ENCODE measurements around the gene ADGRL3.
"Not testable (repeated sequence)": the region's sequence is repeated elsewhere in the genome, so short reads cannot be mapped to it uniquely, and the experiment has no call there.

Gene ADGRL3

DNA sequence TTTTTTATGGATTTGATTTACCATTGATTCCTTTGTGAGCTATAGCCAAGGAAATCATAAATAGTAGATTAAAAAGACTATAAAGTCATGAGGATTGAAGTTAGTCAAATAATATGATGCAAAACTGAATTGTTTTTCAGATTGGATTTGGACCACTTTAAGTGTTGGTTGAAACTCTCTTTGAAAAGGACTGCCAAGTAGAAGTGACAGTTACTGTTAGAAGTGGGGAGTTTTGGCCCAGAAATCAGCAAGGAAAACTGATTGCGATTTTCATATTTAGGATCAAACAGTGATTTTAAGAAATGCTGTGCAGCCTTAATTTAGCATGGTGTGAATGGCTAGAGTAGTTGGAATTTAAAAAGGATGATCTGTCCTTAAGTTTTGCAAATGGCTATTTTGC, 4.9 kb downstream of the ADGRL3 start:
- DNase-seq (ENCODE audit: low read depth) = no peak

DNA sequence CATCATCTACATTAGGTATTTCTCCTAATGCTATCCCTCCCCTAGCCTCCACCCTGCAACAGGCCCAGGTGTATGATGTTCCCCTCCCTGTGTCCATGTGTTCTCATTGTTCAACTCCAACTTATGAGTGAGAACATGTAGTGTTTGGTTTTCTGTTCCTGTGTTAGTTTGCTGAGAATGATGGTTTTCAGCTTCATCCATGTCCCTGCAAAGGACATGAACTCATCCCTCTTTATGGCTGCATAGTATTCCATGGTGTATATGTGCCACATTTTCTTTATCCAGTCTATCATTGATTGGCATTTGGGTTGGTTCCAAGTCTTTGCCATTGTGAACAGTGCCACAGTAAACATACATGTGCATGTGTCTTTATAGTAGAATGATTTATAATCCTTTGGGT, 7.0 kb downstream of the ADGRL3 start:
- not testable (repeated sequence) for DNase-seq (ENCODE audit: low read depth)

DNA sequence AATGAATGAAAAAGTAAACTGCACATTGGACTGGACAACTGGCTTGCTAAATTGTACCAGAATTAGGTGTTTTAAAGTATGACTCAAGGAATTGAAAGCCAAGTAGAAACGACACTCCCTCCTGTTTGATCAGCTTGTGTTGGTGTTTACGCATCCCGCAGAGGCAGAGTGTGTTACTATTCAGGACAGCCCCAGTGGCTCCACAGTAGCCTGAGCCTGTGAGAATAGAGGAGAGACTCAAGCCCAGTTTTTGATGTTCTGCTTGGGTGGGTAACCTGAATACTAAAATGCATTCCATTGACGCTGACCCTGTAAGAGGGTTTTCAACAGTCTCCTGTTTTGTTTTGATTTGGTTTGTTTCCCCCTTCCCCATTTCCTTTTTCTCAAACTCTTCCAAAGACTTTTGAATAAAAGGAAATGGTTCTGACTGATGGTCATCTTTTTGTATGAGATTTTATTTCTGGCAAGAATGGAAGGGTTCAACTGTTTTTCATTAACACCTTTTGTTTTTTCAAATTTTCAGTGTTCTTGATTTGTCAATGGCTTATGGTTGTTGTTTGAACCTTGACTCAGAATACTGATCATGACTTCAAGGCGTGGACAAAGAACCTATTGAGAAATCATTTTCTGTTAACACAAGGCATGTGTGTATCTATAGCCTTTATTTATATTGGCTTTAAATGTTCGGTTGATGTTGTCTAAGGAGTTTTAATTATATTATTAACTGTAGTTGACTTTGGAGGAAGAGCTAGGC, 10.2 kb downstream of the ADGRL3 start:
- no peak for DNase-seq (ENCODE audit: low read depth)

DNA sequence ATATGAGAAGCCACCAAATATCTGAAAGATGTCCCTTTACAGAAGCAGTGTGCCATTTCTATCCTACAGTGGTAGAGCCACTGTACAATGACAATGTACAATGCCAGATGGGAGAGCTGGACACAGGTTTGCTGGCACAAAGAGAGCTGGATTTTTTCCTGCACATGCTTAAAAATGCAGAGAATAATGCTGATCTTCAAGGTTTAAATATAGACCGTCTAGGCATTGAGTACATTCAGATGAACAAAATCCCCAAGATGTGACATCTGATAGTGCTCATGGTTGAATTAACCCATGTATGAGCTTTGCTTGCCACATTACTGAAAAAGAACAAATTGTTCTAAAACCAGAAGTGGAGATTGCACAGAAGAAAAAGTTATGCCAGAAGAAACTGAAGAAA, 11.7 kb downstream of the ADGRL3 start:
- DNase-seq (ENCODE audit: low read depth) = no peak

DNA sequence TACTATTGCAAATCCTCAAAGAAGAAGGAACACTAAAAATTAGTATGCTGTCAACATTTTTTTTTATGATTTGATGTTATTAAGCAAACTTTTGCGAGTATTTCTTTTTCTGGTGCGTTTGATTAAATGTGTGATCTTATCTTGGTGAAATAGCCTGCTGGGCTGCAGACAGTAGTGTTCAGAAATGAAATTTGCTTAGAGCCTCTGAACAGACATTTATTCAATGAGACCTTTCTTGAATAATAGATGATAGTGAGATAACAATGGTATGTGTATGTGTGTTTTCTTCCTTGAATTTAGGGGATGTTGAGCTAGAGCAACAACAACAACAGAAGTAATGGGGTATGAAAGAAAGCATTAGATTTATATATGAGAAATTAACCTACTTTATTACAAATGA, 12.7 kb downstream of the ADGRL3 start:
- no peak for DNase-seq (ENCODE audit: low read depth)

DNA sequence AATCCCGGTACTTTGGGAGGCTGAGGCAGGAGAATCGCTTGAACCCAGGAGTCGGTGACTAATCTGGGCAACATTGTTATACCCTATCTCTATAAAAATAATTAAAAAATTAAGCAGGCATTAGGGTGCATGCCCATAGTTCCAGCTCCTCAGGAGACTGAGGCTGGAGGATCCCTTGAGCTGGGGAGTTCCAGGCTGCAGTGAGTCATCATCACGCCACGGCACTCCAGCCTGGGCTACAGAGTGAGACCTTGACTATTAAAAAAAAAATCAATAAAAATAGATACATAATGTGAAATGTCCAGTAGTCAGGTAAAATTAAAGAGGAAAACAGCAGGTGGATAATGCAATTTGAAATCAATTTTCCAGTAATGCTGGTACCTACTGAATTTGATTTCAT, 14.6 kb downstream of the ADGRL3 start:
- DNase-seq (ENCODE audit: low read depth) = no peak

DNA sequence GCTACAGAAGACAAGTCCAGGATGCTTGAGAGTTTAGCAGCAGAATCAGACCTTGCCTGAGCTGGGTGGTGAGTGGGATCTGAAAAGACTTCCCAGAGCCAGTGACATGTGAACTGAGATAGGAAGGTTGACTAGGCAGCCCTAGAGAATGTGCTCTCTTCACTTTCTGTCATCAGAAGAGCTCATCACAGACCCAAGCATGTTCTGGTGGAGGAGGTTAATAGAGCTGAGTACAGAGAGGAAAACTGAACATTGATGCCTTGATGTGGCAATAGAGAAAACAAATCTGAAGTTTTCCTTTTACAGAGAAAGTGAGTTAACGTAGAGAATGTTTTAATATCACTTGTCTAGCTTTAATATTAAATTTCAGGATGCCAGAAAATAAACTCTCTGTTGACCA, 17.1 kb downstream of the ADGRL3 start:
- no peak for DNase-seq (ENCODE audit: low read depth)

DNA sequence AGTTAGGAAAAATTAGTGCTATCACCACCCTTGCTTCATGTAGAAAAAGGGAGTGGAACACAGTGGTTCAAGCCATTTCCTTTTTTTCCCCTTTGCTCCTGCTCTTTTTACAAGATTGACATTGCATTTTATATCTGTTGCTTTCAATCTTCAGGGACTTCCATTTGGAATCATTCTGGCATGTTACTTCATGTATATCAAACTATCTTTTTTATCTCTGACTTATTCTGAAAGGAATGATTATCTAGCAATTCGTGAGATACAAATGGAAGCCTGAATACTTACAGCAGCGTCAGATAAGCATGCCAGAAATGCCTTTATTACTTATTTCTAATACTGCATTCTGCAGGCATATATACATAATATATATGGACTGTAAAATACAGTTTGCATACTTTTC, 20.4 kb downstream of the ADGRL3 start:
- DNase-seq (ENCODE audit: low read depth) = no peak

DNA sequence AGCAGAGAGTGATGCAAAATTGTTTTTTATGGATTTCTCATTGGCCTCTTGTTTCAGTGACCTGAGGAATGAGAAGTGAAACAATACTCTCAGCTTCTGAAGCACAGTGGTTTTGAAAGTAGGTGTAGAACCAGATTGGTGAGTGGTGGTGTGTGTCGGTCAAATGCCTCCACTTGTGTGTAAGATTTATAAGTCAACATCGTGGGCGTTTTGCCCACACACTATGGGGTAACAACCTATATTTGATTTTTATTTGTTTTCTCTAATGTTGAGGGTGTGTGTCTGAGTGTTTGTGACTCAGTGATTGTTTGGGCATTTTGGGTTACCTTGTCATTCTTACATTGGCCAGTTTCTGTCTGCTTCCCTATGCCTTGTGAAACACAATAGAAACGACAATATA, 23.3 kb downstream of the ADGRL3 start:
- DNase-seq (ENCODE audit: low read depth) = no peak

DNA sequence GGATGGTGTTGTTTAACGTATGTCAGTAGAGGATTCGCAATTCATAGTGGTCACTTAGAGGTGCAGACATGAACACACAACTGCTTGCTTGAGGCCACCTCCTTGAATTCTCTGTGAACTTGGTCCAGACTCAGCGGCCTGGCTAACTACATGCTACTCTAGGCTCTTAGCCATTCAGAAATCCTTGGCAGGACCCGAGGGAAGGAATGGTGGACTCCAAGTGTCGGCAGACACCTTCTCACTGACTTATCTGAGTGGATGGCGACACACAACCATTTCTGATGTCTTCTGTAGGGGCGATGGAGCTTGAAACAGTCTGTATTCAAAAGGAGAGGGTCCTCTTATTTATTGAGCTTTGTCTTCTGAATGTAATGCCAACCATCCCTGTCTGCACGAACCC, 24.4 kb downstream of the ADGRL3 start:
- no peak for DNase-seq (ENCODE audit: low read depth)

DNA sequence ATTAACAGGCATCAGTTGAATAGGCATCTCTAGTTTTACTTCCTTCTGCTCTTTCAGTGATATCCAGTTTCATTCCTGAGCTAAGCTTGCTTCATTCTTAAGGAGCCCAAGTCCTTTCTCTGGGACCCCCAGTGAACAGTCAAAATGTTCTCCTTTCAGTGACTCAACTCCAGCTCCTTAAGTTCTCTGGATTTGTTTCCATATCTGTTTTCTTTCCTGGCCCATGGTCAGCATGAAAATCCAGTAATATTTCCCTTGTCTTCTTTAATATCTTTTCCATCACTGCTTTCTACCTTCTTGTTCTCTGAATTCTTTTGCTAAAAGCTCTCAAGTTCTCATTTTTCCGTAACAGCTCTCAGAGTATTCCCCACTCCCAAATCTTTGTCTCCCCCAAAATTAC, 25.5 kb downstream of the ADGRL3 start:
- no peak for DNase-seq (ENCODE audit: low read depth)

DNA sequence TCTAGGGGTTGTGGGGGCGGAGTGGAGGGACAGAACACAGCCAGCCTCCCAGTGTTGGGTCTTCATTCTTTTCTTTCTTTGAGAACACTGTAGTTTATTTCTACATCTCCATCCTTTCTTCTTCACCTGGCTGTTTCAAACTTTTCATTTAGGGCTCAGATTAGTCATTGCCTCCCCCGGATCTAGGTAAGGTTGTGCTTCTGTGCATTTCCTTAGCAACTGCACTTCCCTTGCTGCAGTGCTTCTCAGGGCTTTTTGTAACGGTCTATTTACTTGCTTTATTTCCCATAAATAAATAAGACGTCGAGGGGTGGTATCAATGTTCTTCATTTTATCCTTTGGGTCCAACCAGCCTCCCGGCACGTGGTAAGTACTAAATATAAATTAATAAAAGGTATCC, 31.3 kb downstream of the ADGRL3 start:
- DNase-seq (ENCODE audit: low read depth) = no peak

DNA sequence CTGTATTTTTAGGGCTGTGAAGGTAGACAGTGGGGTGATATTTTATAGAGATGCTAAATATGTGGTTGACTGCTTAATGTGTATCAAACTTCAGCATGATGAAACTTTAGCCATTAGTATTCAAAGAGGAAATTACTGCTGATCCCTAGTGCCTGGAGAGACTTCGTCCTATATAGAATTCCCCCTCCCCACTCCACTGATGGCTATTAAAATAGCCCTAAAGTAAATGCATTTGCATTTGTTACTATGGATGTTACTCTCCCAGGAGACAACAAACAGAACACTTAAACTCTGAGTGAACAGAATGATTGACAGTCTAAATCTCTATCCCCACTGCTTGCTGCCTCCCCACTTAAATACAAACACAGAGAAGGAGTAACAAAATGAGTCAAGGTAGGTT, 39.1 kb downstream of the ADGRL3 start:
- DNase-seq (ENCODE audit: low read depth) = no peak

DNA sequence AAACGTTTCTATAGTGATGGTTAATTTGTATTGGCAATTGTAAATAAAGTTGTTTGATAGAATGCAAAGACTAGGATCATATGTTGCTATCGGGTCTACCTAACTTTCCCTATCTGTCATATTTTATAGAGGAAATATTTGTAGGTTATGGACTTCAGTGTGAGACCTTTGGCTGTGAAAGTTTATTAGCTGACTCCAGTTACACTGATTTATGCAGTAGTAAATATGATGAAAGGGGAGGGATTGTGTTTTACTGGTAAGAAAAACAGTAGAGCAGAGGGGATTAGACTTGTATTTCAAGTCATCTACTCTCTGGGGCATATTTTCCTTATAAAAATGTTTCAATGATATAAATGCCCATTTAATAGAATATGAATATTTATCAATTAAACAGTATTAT, 43.8 kb downstream of the ADGRL3 start:
- DNase-seq (ENCODE audit: low read depth) = no peak

DNA sequence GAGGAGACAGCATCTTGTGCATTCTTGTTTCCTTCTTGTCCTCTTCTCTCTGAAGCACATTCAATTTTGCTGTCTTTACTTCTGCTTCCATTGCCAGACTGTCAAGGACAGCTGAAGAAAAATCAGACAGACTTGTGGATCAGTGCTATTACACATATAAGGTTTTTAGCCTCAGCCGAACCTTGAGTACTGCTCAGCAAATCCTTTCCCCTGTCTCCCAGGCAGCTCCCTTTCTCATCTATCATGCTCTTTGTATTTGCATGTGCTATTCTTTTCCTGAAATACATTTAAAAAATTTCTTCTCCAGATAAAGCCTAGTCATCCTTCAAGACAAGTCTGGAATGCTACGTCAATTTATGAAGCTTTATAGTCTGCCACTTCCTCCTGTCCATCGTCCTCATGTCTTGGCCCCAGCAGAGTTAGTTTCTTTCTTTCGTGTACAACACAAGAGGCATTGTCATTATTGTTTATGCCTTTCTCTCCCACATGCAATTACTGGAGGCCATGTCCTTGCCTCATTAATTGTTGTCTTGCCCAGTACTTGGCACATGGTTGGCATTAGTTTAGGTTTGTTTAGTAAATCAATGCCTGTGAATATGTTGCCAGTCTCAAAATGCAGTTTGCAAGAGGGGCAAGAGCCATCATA, 45.1 kb downstream of the ADGRL3 start:
- no peak for DNase-seq (ENCODE audit: low read depth)

DNA sequence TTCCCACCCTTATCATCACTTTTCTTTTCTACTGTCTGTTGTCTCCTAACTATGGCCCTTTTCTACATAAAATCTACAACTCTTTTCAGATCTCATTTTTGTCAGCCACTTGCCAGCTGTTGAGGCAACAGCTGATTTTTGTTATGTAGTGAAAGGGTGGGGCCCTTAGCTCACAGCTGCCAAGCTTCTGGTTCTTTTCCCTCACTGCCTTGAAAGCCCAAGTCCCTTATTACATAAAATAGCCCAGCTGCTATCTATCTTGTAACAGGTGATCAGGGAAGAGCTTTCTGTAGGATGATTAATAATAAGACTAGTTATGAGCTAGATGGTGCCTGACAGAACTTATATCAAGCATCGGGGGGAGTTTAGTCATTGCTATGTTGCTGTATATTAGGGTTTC, 45.9 kb downstream of the ADGRL3 start:
- DNase-seq (ENCODE audit: low read depth) = no peak

DNA sequence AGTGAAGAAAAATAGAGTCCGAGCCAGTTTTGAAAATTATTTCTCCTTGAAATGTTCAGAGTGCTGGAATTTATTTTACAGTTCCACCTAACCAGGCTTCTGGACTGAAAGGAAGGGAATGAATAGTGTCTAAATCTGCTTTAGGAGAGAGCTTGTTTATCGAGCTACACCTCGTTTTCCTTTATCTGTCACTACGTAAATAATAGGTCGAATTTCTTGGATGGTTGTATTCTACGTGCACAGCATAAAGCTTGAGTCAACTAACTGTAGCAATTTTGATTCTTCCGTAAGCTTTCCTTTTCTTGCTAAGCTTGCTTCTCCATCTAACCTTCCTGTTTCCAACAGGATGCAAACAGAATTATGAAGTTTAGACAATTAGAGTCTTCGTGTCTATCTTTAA, 48.6 kb downstream of the ADGRL3 start:
- no peak for DNase-seq (ENCODE audit: low read depth)

DNA sequence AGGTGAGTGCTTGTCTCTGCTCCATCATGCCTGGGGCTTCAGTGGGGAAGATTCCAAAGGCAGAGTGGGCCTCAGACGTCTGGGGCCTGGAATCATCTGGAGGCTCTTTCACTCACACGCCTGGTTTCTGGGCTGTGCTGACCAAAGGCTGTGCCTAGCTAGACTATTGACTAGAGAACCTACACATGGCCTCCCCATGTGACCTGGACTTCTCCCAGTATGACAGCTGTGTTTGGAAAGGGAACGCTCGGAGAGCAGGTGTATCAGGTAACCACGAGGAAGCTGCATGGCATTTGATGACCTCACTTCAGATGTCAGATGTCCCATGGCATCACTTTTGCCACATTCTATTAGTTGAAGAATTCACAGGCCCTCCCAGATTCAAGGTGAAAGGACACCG, 51.0 kb downstream of the ADGRL3 start:
- DNase-seq (ENCODE audit: low read depth) = no peak

DNA sequence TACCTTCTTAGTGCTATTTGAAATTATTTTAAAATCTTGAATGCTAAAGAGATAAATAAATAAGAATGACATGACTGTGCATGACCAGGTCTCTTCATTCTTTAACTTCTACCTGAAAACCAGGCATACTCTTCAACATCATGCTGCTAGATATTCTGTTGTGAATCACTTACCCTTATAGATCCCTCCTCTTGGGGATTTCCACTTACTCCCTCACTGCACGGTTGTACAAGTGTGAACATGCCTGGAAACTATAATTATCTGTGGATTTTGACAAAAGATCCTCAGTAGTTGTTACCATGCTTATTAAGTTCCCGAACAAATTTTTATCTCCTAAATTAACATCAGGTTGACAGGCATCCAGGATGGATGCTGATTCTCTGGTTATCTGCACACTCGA, 54.3 kb downstream of the ADGRL3 start:
- no peak for DNase-seq (ENCODE audit: low read depth)

DNA sequence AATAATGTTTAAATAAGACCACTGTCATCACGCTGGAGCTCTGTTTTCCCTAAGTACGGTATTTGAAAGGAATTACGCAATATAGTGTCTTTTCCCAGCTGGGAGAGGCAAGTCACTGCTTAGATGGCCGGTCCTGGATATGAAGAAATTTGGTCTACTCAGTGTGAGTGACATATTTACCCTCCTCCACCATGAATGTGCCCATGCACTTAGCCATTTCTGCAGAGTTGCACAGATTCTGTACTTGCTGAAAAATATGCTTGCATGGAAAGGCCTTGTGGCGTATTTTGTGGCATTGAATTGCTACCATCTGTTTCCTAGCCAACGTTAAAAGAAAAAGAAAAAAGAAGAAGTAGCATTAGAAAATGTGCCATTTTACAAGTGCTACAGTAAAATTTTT, 73.1 kb downstream of the ADGRL3 start:
- DNase-seq (ENCODE audit: low read depth) = no peak

DNA sequence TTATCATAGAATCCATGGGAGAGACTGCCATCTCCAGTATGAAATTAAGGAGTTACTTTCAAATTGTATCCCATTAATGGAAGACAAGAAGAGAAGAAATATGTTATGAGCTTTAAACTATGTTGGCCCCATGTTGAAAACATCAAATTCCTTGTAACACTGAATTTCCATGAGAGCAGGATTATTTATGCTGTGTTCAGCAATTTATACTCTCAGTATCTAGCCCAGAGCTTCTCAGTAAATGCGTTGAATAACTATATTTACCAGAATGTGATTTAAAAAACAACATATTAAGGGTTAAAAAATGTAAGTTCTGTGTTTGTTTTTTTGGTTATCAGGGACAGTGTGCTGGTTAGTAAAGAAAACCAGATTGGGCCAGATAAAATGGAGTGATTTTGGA, 74.2 kb downstream of the ADGRL3 start:
- no peak for DNase-seq (ENCODE audit: low read depth)

DNA sequence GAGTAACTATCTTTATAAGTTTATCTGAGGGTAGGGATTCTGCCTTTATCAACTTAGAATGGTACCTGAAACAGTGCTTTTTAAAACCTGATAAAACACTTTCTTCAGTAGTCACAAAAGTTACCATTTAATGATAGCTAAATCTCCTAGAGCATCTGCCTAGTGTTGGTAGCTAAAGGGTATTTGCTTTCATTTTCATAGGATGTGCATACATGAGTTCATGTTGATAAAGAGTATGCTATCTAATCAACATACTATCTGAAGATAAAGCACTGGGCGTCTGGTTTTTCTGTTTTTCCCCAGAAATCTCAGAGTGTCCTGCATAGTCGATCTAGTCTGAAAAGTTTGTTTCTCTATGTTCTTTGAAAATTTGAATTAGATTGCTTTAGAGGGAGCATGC, 75.1 kb downstream of the ADGRL3 start:
- DNase-seq (ENCODE audit: low read depth) = no peak

DNA sequence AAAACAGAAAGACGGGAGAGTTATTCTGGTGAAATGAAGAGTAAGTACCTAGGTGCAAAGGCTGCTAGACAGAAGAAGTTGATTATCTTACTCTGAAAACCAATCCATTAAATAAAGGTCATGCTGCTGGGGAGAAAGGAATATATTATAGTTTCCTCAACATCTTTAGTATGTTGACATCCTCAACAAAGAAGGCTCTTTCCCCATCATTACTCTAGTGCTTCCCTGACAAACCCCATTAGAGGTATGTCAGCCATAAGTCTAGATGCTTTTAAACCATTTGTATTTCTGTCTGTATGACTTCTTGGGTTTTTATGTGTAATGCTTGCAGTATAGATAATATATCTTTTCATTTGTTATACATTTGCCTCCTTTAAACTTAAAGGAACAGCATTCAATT, 75.9 kb downstream of the ADGRL3 start:
- no peak for DNase-seq (ENCODE audit: low read depth)

All from activated T-helper 1 cell treated with Interleukin-2 at 50 U/mL for 16 hours (primary cell).